MG63 (cell line): Measurements from ENCODE around the gene FUCA1. TPM values are rescaled to one million over a fixed set of nuclear protein-coding genes. Genes with fewer than 3 reads are reported as not detected.
A peak's percentile ranks its signal among the peaks of the same experiment; 100 is the strongest.
"Not testable (repeated sequence)": the region's sequence is repeated elsewhere in the genome, so short reads cannot be mapped to it uniquely, and the experiment has no call there.

Experiments
- DNase-seq: peaks from one replicate; pipeline ENCODE4 v3.0.0-alpha.2; 2020
- H3K27me3 ChIP-seq: fragments of 250-450 bp; sonication (Bioruptor Pico); 2 replicates; pipeline ENCODE4 v1.5.1; 2020; ENCODE audit warnings: mild to moderate bottlenecking, moderate library complexity
- H3K36me3 ChIP-seq: fragments of 250-450 bp; sonication (Bioruptor Pico); 2 replicates; pipeline ENCODE4 v1.5.1; 2020; ENCODE audit warnings: mild to moderate bottlenecking, moderate library complexity
- H3K4me3 ChIP-seq: fragments of 250-450 bp; sonication (Bioruptor Pico); 2 replicates; pipeline ENCODE4 v1.5.1; 2020; ENCODE audit warnings: mild to moderate bottlenecking, moderate library complexity
- H3K9me3 ChIP-seq: fragments of 250-450 bp; sonication (Bioruptor Pico); 2 replicates; pipeline ENCODE4 v1.5.1; 2020; ENCODE audit warnings: mild to moderate bottlenecking, moderate library complexity
- total RNA-seq: library from RNA; depleted of rRNA; stranded (reverse); fragments of >200 nt; shearing (Covaris generic); gene quantifications from 2 replicates; pipeline ENCODE4 v1.2.3, GENCODE V29; 2014; ENCODE audit warnings: low replicate concordance

The FUCA1 gene
- total RNA-seq, 1 experiment from 2014 or later = 9.5 TPM

- DNase-seq = no peak
- H3K9me3 ChIP-seq = no peaks in the 10 kb centered on the region
- H3K27me3 ChIP-seq = no peaks in the 10 kb centered on the region
- H3K36me3 ChIP-seq = no peaks in the 10 kb centered on the region; the same call in 1 of the 2 replicates
- no peak overlapping the region for H3K4me3 ChIP-seq
Measured at GRCh38 chr1:23864801-23865542, 3.1 kb downstream of the FUCA1 start.

- no peak overlapping the region for H3K4me3 ChIP-seq
- no peaks in the 10 kb centered on the region for H3K9me3 ChIP-seq
- no peaks in the 10 kb centered on the region for H3K27me3 ChIP-seq
- DNase-seq = no peak
- H3K36me3 ChIP-seq = no peaks in the 10 kb centered on the region; the same call in 1 of the 2 replicates
Measured at GRCh38 chr1:23862640-23863039, 5.5 kb downstream of the FUCA1 start.

DNA sequence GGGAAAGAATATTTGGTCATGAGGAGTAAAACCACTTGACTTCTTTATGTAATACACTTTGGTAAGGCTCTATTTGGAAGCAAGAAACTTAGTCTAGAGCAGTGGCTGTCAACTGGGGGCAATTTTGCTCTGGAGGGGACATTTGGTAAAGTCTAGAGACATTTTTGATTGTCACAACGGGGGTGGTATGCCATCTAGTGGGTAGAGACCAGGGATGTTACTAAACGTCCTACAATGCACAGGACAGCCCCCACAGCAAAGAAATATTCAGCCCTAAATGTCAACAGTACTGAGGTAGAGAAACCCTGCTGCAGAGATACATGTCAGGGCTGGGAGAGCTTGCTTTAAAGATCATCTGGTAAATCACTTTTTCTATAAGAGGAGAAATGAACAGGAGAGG, 13.5 kb downstream of the FUCA1 start:
- H3K27me3 ChIP-seq = no peaks in the 10 kb centered on the region
- H3K4me3 ChIP-seq = no peak overlapping the region
- no peaks in the 10 kb centered on the region for H3K9me3 ChIP-seq
- DNase-seq = no peak
- no peaks in the 10 kb centered on the region for H3K36me3 ChIP-seq

GRCh38 chr1:23853124-23853523, 15.0 kb downstream of the FUCA1 start:
- not testable (repeated sequence) for H3K9me3 ChIP-seq, DNase-seq, H3K27me3 ChIP-seq, H3K36me3 ChIP-seq, H3K4me3 ChIP-seq

DNA sequence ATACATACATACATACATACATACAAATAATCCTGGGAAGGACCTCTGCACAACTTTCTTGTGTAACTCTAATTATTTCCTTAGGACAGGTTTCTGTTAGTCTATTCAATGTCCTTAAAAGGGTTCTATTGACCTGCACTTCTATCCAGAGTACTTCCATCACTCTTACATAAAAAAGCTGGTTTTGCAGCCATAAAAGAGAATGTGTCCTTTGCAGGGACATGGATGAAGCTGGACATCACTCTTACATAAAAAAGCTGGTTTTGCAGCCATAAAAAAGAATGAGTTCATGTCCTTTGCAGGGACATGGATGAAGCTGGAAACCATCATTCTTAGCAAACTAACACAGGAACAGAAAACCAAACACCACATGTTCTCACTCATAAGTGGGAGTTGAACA, 16.7 kb downstream of the FUCA1 start:
- not testable (repeated sequence) for H3K9me3 ChIP-seq, DNase-seq, H3K4me3 ChIP-seq, H3K36me3 ChIP-seq, H3K27me3 ChIP-seq

- Histone ChIP-seq H3K36me3 (peaks cover 3% of the 10 kb centered on the region), H3K9me3 (no peaks in the 10 kb centered on the region; the same call in 1 of the 2 replicates), H3K4me3 (no peak overlapping the region), H3K27me3 (no peaks in the 10 kb centered on the region)
- DNase-seq = no peak
Measured at GRCh38 chr1:23848673-23849616, 19.1 kb downstream of the FUCA1 start.

DNA sequence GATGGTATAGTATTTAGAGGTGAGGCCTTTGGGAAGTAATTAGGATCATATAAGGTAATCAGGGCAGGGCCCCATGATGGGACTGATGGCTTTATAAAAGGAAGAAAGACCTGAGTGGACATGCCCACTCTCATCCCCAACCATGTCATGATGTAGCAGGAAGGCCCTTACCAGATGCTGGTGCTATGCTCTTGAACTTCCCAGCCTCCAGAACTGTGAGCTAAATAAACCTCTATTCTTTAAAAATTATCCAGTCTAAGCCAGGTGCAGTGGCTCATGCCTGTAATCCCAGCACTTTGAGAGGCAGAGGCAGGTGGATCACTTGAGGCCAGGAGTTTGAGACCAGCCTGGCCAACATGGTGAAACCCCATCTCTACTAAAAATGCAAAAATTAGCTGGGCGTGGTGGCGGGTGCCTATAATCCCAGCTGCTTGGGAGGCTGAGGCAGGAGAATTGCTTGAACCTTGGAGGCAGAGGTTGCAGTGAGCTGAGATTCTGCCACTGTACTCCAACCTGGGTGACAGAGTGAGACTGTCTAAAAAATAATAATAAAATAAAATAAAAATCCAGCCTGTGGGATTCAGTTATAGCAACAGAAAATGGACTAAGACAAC, 20.5 kb downstream of the FUCA1 start:
- not testable (repeated sequence) for H3K27me3 ChIP-seq, DNase-seq, H3K36me3 ChIP-seq, H3K9me3 ChIP-seq, H3K4me3 ChIP-seq

DNA sequence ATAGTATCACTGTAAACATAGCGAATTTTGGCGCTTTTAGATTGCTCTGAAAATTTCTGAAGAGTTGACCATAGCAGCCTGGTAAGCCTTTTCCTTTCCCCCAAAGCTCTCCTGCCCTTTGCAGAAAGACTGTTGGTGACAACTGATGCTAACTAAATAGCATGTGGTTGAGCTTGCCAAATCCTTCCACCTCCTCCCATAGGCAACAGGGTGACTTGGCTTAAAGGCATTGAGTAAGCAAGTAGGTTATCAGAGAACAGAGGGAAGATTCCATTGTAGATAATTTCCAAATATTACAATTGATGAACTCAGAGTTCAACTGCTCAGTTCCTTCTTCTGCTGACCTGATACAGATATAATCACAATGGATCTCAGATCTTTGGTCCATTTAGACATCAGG, 22.9 kb downstream of the FUCA1 start:
- Histone ChIP-seq H3K36me3 (peaks cover 3% of the 10 kb centered on the region), H3K27me3 (no peaks in the 10 kb centered on the region; the same call in 1 of the 2 replicates), H3K9me3 (no peaks in the 10 kb centered on the region; the same call in 1 of the 2 replicates), H3K4me3 (no peak overlapping the region)
- DNase-seq = no peak

- DNase-seq = no peak
- no peaks in the 10 kb centered on the region; the same call in 1 of the 2 replicates for H3K9me3 ChIP-seq
- H3K4me3 ChIP-seq = no peak overlapping the region
- no peaks in the 10 kb centered on the region; the same call in 1 of the 2 replicates for H3K27me3 ChIP-seq
- peaks cover 3% of the 10 kb centered on the region for H3K36me3 ChIP-seq
Measured at GRCh38 chr1:23843644-23844043, 24.4 kb downstream of the FUCA1 start.

GRCh38 chr1:23838401-23838866, 29.7 kb downstream of the FUCA1 start:
- DNase-seq = peak; percentile 55
- no peaks in the 10 kb centered on the region for H3K9me3 ChIP-seq
- H3K36me3 ChIP-seq = no peaks in the 10 kb centered on the region
- no peaks in the 10 kb centered on the region; the same call in 1 of the 2 replicates for H3K27me3 ChIP-seq
- peak overlapping the region; percentile 34 for H3K4me3 ChIP-seq

GRCh38 chr1:23837908-23838307, 30.2 kb downstream of the FUCA1 start:
- H3K36me3 ChIP-seq = no peaks in the 10 kb centered on the region
- no peaks in the 10 kb centered on the region; the same call in 1 of the 2 replicates for H3K27me3 ChIP-seq
- H3K9me3 ChIP-seq = no peaks in the 10 kb centered on the region
- no peak overlapping the region; the same call in 1 of the 2 replicates for H3K4me3 ChIP-seq
- DNase-seq = no peak

- DNase-seq = no peak
- Histone ChIP-seq H3K9me3 (no peaks in the 10 kb centered on the region), H3K4me3 (no peak overlapping the region), H3K27me3 (no peaks in the 10 kb centered on the region; the same call in 1 of the 2 replicates), H3K36me3 (no peaks in the 10 kb centered on the region)
Measured at GRCh38 chr1:23836037-23836436, 32.1 kb downstream of the FUCA1 start.

- not testable (repeated sequence) for DNase-seq, H3K36me3 ChIP-seq, H3K27me3 ChIP-seq, H3K4me3 ChIP-seq, H3K9me3 ChIP-seq
Measured at GRCh38 chr1:23834156-23834555, 33.9 kb downstream of the FUCA1 start.

- no peaks in the 10 kb centered on the region for H3K9me3 ChIP-seq
- peaks cover 4% of the 10 kb centered on the region; the same call in 1 of the 2 replicates for H3K36me3 ChIP-seq
- H3K4me3 ChIP-seq = no peak overlapping the region
- DNase-seq = no peak
- H3K27me3 ChIP-seq = no peaks in the 10 kb centered on the region
Measured at GRCh38 chr1:23827717-23828116, 40.4 kb downstream of the FUCA1 start.

DNA sequence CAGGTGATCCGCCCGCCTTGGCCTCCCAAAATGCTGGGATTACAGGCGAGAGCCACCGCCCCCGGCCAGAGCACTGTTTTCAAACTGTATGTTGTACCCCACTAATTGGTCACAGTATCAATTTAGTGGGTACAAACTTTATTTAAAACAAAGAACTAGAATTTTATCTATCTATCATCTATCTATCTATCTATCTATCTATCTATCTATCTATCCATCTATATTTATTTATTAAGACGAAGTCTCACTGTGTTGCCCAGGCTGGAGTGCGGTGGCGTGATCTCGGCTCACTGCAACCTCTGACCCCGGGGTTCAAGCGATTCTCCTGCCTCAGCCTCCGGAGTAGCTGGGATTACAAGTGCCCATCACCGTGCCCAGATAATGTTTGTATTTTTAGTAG, 41.5 kb downstream of the FUCA1 start:
- not testable (repeated sequence) for H3K36me3 ChIP-seq, DNase-seq, H3K4me3 ChIP-seq, H3K9me3 ChIP-seq, H3K27me3 ChIP-seq

DNA sequence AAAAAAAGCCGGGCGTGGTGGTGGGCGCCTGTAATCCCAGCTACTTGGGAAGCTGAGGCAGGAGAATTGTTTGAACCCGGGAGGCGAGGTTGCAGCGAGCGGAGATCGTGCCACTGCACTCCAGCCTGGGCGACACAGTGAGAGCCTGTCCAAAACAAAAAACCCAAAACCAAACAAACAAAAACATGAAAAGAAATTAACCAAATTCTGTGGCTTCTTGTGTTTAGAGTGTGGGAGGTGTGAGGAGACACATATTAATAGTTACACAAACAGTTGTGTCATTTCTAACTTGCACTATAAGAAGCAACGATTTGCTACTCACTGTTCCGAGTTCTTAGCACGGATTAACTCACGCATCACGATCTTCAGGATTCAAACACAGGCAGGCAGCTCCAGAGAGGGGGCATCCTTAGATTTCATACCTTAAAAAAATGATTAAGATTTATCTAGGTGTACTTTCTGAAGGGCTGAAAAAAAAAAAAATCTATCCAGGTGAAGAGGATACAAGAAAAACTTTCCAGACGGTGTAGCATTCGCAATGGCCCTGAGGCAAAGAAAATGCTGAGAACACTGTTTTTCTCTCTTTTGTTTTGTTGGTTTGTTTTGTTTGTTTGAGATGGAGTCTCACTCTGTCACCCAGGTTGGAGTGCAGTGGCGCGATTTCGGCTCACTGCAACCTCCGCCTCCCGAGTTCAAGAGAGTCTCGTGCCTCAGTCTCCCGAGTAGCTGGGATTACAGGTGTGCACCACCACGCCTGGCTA, 42.1 kb downstream of the FUCA1 start:
- peak overlapping the region; percentile 99 for H3K4me3 ChIP-seq
- no peaks in the 10 kb centered on the region for H3K27me3 ChIP-seq
- peaks cover 4% of the 10 kb centered on the region; the same call in 1 of the 2 replicates for H3K36me3 ChIP-seq
- DNase-seq = no peak
- no peaks in the 10 kb centered on the region for H3K9me3 ChIP-seq
